Activated CD4-positive, alpha-beta T cell treated with anti-CD3 and anti-CD28 coated beads, Interleukin-10, Interleukin-2, amounts not matched to agents 100 ng/mL and 50 ng/mL, durations not matched to agents 16 hours and 8 hours (primary cell): ENCODE data around the gene SLX4.

Experiments used
- DNase-seq: peaks from one replicate; pipeline ENCODE4 v3.0.0-alpha.2; 2020

SLX4 gene

DNA sequence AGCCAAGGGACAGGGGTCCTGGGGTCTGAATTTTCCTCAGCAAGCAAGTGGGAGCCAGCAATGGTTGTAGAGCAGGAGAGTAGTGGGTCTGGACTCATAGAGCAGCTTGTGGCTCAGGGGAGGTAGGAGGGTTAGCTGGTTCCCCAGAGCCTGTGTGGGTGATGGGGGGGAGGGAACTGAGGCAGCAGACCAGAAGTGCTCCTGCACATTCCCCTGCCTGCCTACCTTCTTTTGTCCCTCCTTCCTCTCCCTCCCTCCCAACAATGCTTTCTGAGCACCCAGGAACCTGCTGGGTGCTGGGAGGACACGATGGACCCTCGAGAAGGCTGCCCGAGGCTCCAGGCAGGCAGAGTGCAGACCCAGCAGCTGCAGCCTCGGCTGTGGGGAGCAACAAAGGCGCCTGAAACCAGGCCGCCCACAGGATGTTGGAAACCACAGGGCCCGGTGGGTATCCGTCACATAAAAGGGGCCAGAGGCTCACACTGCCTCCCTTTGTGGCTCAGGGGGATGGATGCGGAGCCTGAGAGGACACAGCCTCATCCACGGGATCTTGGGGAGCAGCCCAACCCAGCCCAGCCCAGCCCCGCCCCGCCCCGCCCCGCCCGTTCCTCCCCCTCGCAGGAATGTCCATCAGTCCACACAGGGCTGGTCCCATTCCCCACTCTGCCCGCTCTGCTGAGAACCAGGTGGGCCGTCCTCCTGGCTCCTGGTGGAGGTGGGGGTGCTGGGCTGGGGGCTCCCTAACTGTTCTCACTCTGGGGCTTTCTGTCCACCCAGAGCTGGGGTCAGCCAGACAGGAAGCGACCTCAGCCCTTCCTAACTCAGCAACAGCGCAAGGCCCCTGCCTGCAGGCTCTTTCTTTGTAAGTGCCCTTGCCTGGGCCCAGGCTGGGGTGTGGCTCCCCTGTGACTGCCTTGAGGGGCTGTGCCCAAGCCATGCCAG lies 32.5 kb downstream of the SLX4 start:
- DNase-seq: peak; percentile 87

- peak; percentile 72 for DNase-seq
Measured at GRCh38 chr16:3578121-3578520, 33.3 kb downstream of the SLX4 start.

- peak; percentile 75 for DNase-seq
Measured at GRCh38 chr16:3577302-3577752, 34.1 kb downstream of the SLX4 start, which contains the start of gene NLRC3. TSS of gene NLRC3 (minus strand) at chr16:3577403. CDS start at chr16:3565036, 12,367 bp downstream.

DNA sequence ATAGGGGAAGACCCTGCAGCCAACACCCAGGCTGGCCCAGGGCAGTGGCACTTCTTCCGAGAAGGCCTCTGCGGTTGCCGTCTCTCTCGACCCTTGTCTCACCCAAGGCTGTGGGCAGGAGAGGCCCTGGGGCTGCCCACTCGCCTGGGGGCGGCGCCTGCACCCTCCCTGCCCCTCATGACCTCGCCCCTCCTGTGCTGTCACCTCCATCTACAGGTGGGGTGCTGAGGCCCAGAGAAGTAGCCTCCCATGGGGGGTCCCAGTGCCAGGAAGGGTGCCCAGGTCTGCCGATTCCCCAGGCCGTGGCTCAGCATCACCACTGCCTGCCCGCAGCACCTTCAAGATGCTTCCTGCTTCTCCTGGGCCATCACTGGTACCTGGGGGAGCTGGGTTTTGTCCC lies 35.2 kb downstream of the SLX4 start:
- DNase-seq: peak; percentile 17

DNA sequence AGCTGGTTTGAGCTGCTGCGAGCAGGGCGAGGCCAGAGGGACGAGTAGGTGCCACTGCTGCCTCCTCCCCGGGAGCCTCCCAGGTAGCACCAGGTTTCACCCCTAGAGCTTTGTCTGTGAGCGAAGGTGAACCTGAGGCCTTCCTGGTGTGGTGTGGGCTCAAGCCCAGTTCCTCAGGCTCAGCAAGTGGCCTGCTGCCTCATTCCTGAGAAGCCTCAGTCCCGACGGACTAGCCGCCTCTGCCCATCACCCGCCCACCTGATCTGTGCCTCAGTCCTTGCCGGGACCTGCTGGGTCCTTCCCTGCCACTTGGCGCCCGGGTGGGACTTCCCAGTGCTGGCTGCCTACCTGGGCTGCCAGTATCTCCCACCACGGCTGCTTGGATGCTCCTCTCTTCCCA lies 35.9 kb downstream of the SLX4 start:
- no peak for DNase-seq

DNA sequence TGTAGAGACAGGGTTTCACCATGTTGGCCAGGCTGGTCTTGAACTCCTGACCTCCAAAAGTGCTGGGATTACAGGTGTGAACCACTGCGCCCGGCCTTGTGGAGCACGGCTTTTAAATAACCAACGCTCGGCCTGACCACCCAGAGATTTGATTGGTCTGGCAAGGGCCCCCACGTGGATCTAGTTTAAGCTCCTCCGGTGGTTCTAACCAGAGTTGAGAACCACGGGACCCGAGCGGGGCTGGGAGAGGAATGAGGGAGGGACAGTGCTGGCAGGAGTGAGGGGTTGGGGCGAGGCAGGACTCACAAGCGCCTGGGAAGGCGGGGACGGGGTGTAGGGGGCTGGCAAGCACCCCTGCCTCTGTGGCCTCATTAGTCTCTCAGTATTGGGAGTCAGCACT lies 37.2 kb downstream of the SLX4 start:
- no peak for DNase-seq

- no peak for DNase-seq
Measured at GRCh38 chr16:3573146-3573815, 38.1 kb downstream of the SLX4 start.

GRCh38 chr16:3570420-3571062 lies 40.9 kb downstream of the SLX4 start:
- DNase-seq: no peak

GRCh38 chr16:3569851-3570250 lies 41.6 kb downstream of the SLX4 start:
- no peak for DNase-seq

GRCh38 chr16:3566990-3567389 lies 44.4 kb downstream of the SLX4 start:
- no peak for DNase-seq

DNA sequence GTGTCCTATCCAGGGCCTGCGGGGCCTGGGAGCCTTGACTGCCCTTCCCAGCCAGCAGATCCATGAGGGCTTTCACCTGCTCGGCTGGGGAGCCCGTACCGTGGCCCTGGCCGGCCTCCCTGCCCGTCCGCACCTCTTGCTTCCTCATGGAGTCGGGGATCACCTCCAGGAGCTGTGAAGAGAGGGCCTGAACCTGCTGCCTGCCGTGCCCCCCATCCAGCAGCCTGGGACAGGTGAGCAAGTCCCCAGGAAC lies 46.6 kb downstream of the SLX4 start:
- no peak for DNase-seq

DNA sequence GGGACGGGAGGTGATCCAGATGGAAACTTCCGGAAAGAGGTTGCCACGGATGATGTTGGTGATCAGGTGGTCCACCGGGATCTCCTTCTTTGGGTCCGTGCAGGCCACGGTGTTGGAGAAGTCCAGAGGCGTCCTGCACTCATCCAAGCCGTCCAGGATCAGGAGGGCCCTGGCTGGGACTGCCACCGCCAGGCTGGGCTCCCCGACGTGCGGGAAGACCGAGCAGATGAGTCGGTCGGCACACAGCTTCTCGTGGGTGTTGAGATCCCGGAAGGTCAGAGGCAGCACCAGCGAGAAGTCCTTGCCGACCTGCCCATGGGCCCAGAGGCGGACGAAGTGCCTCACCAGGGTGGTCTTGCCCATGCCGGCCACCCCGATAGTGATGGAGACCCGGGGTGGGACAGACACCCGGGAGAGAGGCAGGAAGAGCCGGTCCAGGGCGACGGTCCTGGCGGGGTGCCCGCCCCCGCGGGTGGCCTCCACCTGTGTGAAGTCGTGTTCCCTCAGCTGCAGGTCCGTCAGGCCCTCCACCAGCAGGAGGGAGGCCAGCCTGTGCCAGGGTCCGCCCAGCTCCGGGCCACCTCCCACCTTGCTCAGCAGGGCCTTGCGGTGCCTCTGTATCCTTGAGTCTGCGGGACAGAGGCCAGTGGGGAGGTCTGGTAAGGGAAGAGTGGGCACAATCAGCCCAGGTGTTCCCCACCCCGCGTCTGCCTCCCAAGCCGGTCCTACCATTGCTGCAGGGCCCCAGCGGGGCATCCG lies 47.1 kb downstream of the SLX4 start:
- DNase-seq: no peak

GRCh38 chr16:3562914-3563480 lies 48.4 kb downstream of the SLX4 start:
- DNase-seq: no peak

DNA sequence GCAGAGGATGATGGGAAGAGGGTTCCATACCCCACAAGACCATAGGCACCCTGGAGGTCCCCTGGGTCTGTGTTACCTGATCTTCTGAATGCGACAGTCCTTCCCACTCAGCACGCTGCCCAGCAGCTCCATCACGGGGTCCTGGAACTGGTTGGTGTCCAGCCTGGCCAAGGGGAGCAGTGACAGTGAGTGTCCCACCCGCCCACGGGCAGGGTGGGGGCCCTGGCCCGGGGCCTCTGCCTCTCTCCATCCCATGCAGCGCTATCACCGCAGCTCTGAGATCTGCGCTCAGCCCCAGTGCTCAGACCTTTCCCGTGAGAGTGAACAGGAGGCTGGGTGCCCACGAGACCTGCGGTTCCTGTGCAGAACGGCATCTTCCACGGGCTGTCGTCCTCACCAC lies 49.8 kb downstream of the SLX4 start:
- no peak for DNase-seq

DNA sequence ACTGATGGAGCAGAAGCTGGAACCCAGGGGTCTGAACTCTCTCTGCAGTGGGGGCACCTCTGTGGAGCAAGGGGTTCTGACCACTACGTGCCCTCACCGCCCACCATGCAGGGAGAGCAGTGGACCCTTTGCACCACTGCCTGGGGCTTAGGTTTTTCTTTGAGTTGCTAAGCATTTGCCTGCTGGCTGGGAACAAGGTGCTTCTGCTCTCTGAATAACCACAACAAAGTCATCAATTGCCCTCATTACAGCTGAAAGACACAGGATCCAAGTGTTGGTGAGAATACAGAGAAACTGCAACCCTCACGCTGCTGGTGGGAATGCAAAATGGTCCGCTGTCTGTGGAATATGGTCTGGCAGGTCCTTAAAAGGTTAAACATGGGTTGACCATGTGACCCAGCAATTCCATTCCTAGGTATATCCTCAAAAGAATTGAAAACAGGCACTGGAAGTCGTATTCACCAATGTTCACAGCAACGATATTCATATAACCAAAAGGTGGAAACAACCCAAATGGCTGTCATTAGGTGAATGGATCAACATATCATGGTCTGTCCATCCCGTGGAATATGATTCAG lies 57.0 kb downstream of the SLX4 start:
- no peak for DNase-seq

DNA sequence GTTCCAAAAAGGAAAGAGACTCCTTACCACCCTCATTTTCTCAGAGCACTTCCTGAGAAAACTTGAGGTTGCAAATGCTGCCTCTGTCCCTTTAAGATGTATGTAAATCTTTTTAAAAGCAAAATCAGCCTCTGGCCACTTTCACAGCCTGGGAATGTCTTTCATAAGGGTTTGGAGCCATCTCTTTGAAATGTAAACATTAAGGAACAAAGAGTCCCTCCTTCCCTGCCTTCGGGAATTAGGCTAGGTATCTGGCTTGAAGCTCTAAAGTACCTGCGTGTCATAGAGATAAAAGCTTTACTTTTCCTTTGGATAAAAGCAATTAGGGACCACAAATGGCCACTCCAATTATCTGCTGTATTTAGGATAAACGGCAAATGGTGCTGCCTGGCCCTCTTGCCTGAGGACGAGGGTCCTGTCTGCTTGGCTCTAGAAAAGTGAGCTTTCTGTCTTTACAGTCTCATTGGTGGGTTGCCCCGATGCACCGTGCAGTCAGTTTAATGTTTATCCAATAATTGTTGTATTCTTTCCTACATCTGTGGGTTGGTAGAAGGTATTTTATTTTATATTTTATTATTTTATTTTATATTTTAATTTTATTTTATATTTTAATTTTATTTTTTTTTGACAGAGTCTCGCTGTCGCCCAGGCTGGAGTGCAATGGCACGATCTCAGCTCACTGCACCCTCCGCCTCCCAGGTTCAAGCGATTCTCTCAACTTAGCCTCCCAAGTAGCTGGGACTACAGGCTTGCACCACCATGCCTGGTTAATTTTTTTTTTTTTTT lies 58.1 kb downstream of the SLX4 start:
- no peak for DNase-seq

DNA sequence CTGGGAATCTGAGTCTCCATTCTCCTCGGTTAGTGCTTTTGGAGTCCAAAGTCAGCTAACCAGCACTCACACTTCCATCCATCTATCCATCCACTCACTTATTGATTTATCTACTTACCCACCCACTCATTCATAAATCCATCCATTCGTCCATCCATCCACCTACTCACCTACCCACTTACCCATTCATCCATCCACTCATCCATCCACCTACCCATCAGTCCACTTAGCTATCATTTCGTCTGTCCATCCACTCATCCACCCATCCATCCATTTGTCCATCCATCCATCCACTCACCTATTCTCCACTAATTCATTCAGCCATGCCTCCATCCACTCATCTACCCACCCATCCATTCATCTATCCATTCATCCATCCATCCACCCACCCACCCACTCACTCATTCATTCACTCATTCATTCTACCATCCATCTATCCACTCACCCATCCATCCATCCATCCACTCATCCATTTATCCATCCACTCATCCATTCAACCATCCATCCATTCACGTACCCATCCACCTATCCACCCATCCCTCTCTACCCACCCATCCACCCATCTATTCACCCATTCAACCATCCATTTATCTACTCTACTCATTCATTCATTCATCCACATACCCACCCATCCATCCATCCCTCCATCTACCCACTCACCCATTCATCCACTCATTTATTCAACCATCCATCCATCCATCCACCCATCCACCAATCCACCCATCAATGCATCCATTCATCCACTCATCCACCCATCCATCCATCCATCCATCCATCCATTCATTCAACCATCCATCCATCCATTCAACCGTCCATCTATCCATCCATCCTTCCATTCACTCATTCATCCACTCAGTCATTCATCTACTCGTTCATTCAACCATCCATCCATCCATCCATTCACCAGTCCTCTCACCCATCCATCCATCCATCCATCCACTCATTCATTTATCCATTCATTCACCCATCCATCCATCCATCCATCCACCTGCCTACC lies 60.3 kb downstream of the SLX4 start:
- no peak for DNase-seq

DNA sequence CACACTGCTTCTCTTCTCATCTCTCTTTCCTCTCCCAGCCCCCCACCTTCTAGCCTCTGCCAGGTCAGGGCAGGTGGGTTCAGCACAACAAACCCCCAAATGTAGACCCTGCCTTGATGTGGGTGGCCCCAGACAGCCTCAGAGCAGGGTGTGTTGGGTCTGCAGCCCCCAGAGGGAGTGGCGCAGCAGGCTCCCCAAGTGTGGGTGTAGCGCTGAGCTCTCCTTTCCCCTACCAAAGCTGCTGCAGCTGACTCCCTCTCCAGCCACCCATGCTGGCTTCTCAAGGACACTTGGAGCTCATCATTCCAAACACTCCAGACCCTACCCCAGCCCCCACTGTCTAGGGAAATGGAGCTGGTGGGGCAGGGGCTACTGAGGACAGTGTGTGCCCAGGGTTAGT lies 61.5 kb downstream of the SLX4 start:
- DNase-seq: no peak

DNA sequence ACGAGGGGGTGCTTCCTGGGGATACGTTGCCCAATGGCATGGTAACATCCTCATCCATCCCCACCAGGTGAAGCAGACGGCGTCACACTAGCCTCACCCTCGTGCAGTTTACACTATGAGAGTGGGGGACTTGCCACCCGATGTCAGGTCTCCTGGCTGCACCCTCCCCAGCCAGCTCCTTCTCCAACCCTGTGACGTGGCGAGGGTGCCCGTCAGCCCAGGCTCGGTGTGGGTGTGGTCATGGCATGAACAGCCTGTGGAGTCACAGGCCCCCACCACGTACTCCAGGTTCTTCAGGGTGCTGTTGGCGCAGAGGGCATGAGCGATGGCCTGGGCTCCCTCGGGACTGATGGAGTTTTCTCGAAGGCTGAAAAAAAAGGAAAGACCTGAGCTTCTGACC lies 62.5 kb downstream of the SLX4 start:
- no peak for DNase-seq

DNA sequence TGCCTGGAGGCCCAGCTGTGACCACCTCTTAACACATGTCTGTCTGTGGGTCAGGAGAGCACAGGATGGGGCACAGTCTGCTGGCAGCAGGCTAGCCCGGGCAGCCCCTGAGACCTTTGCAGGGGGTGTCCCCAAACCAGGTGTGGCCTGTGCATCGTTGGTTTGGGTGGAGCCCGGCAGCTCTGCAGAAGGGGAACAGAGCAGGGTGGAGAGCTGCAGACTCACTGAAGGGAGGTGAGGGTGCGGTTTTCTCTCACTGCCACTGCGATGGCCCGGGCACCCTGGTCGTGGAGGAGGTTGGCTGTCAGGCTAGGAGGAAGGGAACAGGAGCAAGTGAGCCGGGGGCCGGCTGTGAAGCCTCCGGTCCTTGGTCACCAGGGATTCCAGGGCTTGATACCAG lies 63.0 kb downstream of the SLX4 start:
- no peak for DNase-seq
